GM19099 (cell line): Measurements from ENCODE around the gene RPTOR.

Experiments used
- POLR2A ChIP-seq: IDR thresholded peaks from 3 replicates; pipeline ENCODE4 v1.6.1; 2011; ENCODE audit warnings: low read depth; ENCODE audit not compliant: insufficient read length; ENCODE audit errors: extremely low read depth

RPTOR gene

DNA sequence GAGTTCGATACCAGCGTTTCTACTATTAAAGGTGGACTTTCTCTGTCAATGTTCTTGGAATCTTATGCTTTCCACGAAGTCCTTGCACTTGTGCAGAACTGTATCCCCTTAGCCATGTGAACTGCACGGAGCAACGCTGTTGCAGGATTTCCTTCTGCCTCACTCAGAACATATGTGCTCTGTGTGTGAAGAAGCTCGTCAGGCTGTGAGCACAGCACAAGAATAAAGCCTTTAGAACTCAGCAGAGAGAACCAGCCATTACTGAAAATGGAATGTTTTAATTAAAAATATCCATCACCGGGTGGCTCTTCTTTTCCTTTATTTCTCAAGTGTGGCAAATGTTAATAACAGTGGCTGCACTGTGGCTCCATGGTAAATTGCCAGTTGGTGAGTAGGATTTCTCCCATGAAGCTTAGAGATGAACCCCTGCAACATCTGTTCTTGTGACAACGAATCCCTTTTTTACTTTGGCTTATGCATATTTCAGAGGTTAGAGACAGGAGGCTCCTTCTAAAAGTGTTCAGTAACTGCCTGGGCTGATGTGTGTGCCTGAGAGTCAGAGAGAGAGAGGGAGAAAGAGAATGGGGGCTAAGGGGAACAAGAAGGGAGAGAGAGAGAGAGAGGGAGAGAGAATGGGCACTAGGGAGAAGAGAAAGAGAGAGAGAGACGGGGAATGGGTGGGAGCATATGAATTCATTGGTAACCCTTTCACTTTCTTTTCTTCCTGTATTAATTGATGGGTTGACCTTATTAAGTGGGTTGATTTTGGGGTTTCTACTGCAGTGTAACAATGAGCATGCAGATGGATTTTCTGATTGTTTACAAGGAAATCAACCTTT lies 50.0 kb downstream of the RPTOR start:
- TF ChIP-seq POLR2A: no peak

DNA sequence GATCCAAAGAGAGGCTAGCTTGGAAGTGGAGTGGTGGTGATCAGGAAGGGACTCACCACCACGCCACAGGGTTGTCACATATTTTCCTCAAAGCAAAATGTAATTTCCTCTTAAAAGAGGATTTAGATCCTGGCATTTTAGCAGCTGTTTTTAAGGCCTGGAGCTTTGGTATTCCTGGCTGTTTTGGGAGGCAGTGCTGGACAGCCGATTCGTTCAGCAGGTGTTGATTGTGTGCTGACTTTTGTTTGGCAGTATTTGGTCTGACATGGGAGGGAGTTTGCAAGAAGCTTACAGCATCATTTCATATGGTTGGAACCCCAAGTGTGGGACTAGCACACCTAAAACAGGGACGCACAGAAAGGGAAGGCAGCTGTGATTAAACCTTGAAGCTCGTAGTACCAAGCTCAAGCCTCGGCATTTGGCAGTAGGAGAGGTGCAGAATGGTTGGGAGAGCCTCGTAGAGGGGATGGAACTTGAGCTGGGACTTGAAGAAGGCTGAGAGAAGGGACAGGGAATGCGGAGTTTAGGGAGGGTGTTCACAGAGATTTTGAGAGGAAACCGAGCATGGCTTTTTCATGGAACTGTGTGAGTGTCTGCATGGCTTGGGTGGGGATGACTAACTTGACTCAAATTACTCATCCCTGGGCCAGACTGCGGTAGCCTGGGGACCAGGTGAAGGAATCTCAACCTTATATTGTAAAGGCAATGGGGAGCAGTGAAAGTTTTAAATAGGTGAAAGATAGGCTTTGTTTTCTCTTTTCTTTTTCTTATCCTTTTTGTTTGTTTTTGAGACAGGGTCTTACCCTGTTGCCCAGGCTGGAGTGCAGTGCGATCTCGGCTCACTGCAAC lies 52.3 kb downstream of the RPTOR start:
- TF ChIP-seq POLR2A: no peak

DNA sequence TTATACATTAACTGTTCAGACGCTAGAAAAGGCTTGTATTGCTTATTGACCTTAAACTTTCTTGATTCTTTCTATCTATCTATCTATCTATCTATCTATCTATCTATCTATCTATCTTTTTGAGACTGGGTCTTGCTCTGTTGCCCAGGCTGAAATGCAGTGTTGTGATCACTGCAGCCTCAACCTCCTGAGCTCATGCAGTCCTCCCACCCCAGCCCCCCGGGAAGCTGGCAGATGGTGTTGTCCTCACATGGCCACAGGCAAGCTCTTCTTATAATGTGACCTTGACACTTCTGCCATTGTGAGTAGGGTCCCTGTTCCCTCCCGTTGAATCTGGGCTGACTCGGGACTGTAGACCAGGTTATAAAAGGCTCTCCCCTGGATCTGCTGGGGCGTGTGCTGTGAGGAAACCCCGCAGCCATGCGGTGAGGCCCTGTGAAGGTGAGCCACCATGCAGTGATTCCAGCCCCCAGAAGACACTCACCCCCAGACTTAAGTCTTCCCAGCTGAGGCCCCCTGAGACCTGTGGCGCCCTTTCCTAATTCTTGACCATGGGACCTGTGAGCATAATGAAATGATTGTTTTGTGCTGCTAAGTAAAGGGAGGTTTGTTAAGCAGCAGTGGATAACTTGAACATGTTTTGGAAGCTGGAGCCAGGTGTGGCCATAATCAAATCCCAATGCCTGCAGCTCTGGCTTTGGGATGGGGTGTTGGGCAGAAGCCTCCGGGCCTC lies 54.3 kb downstream of the RPTOR start:
- TF ChIP-seq POLR2A: no peak

GRCh38 chr17:80599546-80600305 lies 55.1 kb downstream of the RPTOR start:
- no peak for TF ChIP-seq POLR2A

GRCh38 chr17:80601146-80601545 lies 56.5 kb downstream of the RPTOR start:
- TF ChIP-seq POLR2A: no peak

- TF ChIP-seq POLR2A: no peak
These were observed 58.8 kb downstream of the RPTOR start for GRCh38 chr17:80603396-80603795.

DNA sequence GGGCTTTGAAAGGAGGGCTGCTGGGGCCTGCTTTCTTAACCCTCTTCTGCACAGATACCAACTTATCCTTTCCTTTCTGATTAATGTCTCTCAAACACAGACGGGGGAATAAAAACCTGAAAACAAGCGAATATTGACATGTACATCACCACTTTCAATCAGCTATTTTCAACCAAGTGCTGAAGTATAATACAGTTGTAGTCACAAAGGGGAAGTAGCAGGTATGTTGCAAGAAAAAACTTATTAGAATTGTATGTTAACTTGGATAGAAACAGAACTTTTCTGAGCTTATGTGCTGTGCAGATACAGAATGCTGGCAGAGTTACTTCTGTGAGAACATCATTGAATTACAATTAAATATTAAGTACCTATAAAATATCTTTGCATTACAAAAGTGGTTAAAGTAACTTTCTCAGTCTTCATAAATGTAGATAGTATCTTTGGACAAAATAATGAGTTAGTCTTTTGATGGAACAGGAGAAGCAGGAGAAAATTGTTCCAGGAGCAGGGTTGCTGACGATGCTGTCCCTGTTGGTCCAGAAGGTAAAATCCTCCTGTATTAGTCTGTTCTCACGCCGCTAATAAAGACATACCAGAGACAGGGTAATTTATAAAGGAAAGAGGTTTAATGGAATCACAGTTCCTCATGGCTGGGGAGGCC lies 59.5 kb downstream of the RPTOR start:
- no peak for TF ChIP-seq POLR2A

GRCh38 chr17:80604670-80605010 lies 60.0 kb downstream of the RPTOR start:
- TF ChIP-seq POLR2A: no peak

DNA sequence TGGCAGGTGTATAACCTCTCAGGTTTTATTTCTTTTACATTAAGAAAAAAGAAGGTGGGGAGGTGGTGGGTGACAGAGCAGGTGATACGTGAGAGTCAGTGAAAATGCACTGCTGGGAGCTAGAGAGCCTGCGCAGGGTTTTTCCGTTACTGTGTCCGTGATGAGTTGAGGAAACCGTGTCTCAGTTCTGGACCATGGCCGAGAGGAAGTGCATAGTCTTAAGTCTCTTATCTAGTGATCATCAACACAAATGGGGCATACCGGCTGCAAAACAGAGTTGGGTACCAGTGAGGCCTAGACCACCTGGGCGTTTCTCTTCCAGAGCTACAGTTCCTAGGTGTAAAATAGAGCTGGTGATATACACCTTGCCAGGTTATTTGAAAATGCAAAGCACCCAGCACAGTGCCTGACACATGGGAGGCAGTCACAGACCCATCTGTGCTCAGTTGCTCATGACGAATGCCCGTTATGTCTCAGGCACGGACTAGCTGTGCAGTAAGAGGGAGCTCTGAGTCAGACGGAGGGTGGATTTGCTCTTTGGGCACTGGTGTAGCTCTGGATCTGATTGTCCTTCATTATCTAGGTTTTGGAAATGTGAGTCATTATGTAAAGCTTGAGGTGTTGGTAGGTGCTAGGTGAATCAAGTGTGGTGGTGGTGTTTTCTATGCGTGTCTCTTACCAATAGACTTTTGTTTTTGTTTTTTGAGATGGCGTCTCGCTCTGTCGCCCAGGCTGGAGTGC lies 60.9 kb downstream of the RPTOR start:
- TF ChIP-seq POLR2A: no peak

DNA sequence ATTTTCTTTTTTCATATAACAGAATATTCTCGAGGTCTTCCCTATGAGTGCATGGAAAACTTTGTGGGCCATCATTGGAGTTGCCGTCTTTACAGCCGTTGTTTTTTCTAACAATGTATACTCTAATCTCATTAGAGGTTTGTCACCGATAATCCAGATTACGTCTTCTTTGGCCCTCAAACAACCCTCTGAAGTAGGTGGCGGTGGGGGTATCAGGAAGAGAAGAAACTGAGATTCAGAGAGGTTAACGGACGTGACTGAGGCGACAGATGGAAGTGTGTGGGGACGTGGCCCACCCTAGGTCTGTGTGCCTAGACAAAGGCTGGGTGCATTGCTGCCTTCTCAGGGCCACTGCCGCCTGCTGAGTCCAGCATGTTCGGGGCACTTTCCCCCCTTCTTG lies 63.7 kb downstream of the RPTOR start:
- no peak for TF ChIP-seq POLR2A

GRCh38 chr17:80609757-80610156 lies 65.1 kb downstream of the RPTOR start:
- TF ChIP-seq POLR2A: no peak

GRCh38 chr17:80611816-80612215 lies 67.2 kb downstream of the RPTOR start:
- TF ChIP-seq POLR2A: no peak

GRCh38 chr17:80612997-80613731 lies 68.5 kb downstream of the RPTOR start:
- no peak for TF ChIP-seq POLR2A
